ENCODE measurements around the gene ALDH1A3.

ALDH1A3 gene

GRCh38 chr15:100926971-100927756 is 47.5 kb downstream of the ALDH1A3 start:
- DNase-seq = no peak

DNA sequence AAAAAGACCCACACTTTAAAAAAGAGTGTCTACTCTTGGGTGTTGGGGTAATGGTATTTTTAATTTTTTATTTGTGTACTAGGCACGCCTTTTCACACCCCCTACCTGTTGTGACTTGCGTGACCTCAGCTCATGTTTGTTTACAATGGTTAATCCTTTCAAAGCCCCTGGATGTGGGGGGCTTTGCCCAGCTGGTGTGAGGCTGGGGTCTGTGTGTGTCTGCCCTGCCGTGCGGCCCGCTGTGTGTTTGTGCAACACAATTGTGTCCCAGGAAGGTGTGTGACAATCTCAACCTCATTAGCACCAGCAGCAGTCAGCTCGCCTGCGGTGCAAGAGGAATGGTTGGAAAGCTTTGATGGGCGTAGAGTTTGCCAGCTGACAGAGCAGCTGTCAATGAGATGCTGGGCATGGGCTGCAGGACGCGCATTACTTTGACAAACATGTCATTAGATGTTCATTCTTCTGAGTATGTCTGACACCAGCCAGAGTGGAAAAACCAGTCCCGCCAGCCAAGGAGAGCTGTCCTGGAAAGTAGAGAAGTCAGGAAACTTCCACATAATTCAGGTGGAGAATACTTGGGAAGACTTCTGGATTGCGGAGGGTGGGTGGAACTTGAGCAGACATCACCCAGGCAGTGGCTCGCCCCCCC is 49.1 kb downstream of the ALDH1A3 start:
- no peak for DNase-seq

GRCh38 chr15:100929641-100930042 is 50.0 kb downstream of the ALDH1A3 start:
- DNase-seq = no peak

GRCh38 chr15:100930306-100930848 is 50.7 kb downstream of the ALDH1A3 start:
- DNase-seq = no peak

DNA sequence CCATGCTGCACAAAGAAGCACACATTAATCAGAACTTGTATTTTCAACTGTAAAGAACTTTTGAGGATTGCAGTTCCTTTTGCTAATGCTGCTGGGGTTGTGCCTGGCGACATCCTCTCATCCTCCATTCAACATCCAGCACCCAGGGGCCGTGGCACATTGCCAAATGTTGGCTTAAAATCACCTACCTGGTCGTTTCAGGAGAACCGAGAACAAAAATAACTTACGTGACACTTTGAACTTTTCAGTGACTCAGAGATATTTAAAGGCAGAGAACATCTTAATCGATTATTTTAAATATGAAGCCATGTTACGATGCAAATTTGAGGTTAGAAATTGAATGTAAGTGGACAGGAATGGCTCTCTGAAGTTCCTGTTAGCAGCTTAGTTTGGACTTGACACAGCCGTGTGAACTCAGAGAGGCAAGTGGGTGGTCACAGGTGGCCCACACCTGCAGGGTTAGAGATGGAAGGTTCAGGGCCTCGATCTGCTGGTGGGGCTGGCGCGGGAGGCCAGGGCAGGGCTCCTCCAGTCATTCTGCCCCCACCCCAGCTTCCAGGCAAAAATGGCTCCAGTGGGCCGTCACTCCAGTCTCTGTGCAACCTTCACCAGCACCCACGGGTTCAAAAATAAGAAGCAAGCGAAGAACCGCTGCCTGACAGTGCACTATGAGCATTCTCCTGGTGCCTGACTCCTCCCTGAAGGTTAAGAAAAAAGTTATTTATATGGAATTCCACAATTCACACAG is 51.7 kb downstream of the ALDH1A3 start:
- no peak for DNase-seq

DNA sequence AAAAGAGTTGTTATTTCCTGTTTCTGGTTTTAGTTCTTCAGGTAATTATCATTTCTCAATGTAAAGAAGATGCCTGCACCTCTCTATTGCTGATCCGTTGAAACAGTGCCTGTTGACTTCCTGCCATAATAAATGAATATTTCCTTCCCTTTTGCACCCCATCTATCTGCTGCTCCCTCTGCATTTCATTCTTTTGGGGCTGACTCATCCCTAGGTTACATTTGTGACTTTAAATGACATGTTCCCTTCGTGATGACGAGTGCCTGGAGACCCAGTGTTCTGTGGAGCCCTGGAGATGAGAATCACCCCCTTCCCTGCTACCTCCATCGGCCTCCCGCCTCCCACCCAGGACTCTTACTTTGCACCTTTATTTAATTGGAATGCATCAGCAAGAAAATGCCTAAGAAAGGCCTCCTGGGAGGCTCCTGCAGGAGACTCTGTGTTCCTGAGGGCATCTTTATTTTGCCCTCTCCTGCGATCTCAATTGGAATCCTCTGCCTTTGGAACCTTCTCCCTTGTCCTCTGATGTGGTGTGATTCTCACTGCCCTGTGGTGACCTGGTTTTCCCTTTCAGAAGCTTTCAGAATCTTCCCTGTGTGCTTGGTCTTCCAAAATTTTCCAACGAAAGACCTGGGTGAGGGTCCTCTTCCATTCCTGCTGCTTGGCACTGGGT is 53.2 kb downstream of the ALDH1A3 start:
- DNase-seq = no peak

DNA sequence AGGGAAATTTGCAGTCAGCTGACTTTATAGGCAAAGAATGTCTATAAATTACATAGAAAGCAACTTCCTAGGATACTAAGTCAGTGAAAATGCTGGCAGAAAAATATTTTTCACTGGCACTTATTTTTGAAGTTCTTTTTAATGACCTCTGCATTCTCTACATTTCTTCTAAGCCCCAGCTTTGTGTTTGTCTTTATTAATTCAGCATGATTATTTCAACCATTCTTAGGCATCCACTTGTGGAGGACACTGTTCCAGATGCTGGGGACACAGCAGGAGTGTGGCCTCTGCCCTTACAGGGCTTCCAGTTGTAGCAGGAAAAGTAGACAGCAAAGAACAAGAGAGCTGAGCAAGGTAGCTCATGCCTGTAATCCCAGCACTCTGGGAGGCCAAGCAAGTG is 54.5 kb downstream of the ALDH1A3 start:
- DNase-seq = no peak

DNA sequence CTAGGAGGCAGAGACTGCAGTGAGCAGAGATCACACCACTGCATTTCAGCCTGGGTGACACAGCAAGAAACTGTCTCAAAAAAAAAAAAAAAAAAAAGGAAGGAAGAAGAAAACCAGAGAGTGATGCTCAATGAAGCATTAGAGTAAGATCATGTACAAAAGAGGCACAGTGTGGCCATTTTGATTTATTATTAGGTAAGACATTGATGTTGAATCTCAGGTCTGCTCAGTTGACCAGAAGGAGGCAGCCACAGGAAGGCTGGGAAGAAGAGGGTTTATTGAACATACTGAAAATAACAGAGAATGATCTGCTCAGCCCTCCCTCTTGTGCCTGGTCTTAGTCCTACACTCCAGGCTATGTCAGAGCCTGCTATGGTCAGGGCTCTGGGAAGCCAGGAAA is 55.1 kb downstream of the ALDH1A3 start:
- no peak for DNase-seq

- DNase-seq = no peak
These were observed 57.5 kb downstream of the ALDH1A3 start for GRCh38 chr15:100937171-100937570.

GRCh38 chr15:100939791-100940190 is 60.2 kb downstream of the ALDH1A3 start:
- no peak for DNase-seq

DNA sequence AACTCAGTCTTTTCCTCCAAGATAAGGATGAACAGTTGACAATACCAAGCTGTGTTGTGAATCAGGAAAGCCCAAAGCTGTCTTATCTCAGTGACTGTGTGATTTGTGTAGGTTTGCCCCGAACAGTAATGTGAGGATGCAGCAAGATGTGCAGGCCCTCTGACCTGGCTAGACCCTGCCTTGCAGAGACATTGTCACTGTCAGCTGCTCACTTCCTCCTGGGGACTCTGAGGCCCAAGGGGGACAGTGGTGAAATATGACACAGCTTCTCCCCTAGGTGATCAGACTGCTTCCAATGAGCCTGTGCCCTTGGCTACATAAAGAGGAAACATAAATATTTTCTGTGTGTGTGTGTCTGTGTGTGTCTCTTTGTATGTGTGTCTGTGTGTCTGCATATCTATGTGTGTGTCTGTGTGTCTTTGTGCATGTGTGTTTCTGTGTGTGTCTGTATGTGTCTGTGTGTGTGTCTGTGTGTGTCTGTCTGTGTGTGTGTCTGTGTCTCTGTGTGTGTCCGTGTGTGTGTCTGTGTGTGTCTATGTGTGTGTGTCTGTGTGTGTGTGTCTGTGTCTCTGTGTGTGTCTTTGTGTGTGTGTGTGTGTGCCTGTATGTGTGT is 61.2 kb downstream of the ALDH1A3 start:
- DNase-seq = no peak

DNA sequence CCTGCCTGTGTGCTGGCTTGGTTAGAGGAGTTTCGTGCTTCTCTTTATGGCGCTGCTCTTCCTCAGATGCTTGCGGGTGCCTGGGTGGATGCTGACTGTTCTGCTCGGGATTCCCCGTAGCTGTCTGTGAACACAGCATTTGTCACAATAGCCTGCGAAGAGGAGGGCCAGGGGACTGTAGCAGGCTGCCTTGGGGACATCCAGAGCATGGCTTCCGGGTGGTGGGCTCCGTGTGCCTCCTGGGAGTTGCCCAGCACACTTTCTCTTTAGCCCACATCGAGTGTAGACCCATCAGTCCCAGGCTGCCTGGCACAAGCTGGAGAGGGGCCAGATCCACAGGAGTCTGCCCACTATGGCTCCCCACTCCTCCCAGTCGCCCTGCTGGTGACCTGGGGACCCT is 61.9 kb downstream of the ALDH1A3 start:
- DNase-seq = no peak

DNA sequence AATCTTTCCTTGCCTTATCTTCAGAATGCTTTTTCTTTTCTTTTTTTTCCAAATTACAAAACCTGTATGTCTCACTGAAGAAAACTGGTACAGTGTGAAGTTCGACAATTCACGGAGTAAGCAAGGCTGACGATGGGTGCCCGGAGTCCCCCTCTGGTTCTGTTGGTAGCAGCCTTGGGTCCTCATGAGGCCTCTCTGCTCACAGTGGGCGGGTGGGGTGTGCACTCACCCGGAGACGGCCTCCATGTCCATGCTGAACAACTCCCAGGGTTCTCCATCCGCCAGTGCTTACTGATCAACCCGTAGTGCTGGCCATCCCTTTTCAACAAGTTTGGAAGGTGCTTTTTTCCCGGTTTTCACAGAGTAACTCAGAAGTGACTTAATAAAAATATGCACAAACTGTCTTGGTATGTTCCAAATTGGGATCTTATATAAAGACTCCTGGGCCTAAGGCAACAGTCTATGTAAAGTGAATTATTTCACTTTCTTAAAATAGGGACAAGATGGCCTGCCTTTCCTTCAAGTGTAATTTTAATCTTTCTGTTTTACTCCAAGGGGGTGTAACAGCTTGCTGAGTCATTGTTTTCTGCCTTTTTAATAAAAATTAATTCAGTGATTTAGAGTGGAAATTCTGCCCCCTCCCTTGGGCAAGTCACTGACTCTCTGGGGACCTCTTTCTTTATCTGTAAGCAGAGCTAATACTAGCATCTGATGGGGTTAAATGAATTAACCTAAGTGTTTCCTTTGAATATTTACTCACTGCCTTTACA is 63.2 kb downstream of the ALDH1A3 start:
- DNase-seq = no peak

- no peak for DNase-seq
These were observed 64.7 kb downstream of the ALDH1A3 start for GRCh38 chr15:100944244-100944895.

DNA sequence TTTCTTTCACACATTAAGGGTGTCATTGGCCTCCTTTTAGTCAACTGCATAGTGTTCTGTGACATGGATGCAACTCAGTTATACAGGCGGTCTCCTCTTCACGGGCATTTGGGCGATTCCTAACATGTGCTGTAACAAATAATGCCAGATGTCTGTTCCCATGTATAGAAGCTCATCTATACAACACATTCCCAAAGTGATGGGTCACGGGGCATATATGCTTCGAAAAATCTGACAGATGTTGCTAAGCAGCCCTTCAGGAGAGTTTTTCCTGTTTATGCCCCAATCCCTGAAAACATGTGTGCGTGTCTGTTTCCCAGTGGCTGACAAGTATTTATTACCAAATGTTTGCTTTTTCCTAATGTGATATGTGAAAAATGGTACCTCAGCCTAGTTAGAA is 65.4 kb downstream of the ALDH1A3 start:
- DNase-seq = no peak

DNA sequence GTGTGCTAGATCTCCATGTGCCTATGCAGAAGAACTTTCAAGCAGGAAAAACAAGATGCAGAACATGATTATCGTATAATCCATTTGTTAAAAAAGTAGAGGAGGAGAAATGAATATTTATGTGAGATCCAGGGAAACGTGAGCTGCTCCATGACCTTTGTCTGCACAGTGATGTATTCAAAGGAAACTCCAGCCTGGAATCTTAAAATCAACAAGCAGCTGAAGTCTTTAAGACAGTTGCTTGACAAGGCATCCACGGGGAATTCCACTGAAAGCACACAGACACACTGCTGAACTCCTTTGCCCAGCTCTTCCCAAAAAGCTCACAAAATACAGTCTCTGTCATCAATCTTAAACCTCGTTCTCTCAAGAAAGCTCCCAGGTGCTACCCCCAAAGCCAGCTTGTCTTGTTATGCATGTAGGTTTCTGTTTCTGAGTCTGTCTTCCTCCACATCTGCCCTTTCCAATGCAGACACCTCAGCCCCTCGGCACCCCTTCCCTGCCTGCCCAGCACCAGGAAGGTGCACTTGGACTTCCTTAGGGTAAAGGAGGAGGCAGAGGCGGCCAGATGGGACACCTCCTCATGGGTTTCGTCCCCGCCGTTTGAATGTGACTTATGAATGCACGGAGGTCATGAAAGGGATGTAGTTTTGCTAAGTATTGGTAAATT is 68.3 kb downstream of the ALDH1A3 start:
- DNase-seq = no peak

DNA sequence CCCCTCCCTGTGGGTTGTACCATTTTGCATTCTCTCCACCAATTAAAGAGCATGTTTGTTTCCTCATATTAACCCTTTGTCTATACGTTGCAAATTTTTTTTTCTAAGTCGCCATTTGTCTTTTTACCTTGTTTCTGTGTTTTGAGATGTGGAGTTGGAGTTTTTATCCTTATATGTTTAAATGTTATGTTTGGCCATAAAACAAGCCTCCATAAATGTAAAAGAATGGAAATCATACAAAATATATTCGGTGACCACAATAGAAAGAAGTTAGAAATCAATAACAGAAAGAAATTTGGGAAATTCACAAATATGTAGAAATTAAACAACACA is 68.8 kb downstream of the ALDH1A3 start:
- DNase-seq = no peak

DNA sequence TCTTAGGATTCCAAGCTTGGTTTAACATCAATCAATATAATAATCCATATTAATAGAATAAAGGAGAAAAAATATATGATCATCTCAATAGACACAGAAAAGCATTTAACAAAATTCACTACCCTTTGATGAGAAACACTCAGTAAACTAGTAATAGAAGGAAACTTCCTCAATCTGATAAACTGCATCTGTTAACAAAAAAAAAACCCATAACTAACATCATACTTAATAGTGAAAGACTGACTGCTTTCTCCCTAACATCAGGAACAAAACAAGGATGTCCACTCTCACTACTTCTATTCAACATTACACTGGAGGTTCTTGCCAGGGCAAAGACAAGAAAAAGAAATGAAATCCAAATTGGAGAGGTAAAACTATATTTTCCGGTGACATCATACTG is 70.1 kb downstream of the ALDH1A3 start:
- DNase-seq = no peak

DNA sequence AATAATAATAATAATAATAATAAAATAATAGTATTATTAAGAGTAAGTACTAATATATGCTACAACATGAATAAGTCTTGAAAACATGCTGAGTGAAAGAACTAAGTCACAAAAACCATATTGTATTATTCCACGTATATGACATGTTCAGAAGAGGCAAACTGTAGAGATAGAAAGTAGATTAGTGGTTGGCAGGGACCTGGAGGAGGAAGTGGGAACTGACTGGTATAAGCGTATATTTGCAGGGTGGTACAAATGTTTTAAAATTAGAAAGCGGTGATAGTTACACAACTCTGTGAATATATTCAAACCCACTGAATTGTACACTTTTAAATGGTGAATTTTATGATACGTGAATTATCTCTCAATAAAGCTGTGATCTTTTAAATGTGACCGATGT is 72.3 kb downstream of the ALDH1A3 start:
- no peak for DNase-seq

- no peak for DNase-seq
These were observed 72.9 kb downstream of the ALDH1A3 start for GRCh38 chr15:100952566-100952965.
